HS-27A (cell line): Measurements from ENCODE around the gene HMGN2.
A peak's percentile ranks its signal among the peaks of the same experiment; 100 is the strongest.

Experiments used
- DNase-seq: peaks from one replicate; pipeline ENCODE4 v3.0.0-alpha.2; 2012; ENCODE audit warnings: low read depth, missing footprints

HMGN2 gene

DNA sequence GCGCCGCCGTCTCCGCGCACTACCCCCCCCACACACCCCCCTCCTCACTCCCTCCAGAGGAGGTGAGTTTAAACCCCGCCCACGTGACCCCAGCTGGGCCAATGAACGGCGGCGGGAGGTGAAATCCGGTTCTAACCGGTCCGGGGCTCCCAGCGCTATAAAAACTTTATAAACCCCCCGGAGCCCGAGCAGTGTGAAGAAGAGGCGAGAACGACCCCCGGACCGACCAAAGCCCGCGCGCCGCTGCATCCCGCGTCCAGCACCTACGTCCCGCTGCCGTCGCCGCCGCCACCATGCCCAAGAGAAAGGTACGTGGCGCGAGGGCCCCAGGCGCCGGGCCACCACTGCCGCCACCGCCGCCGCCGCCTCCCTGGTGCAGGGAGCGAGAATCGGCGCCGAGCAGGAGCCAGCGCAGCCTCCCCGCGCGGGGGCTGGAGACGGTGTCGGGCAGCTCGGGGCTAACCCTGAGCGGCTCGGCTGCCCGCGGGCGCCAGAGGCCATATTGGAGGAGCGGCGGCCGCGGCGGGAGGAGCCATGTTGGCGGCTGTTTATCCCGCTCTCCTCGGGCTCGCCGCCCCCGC lies at the start of gene HMGN2:
Gene HMGN2, plus strand, starts transcription at position 121 of the 581 bp plus-strand sequence. Its CDS starts 173 bp downstream, at position 294.
- peak; percentile 80 for DNase-seq

DNA sequence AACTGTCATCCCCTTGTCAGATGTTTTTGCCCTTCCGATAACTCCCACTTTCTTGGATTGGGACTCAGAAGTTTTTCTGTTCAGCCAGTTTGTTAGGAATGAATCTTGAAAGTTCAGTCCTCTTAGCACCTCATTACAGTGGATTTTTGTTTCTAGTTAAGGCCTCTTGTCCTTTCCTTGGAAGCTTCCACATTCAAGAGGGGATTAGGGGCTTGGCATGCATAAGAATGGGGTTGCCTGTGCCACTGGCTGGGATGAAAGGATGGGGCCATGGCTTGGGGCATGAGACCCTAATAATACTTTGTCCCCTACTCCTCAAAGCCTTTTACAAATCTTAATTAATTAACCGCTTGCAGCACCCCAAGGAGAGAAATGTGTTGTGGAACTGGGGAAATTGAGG lies 42.5 kb upstream of the HMGN2 start:
- no peak for DNase-seq

DNA sequence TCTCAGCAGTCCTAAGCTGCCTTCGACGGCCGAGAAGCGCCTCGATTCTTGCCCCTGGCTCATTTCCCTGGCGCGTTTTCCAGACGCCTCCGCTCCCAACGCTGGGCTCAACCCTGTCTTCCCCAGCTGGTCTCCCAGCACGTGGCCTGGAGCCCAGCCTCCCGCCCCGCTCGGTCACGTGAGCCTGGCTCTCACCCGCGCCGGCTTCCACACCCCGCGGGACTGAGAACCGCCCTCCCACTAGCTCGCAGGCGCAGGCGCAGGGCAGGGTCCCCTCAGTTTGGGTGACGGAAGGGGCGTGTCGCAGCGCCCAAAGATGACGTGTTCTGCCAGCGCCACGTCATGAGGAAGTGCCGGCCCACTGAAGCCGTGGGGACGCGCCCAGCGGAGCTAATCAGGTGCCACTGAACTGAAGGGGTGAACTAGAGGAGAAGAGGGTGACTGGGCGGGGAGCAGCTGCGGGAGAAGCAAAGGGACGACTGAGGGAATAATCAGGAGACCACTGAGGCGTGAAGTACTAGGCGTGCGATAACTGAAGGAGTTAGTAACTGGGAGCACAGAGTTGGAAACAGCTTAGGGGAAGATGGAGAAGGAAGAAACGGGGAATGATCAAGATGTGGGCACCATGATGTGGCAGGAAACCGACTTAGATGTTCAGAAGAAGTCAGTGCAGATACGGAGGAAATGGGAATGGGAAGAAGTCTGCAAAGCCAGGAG lies 40.1 kb upstream of the HMGN2 start, which contains the start of gene DHDDS:
Gene DHDDS, plus strand, starts transcription at position 343 of the 717 bp plus-strand sequence. CDS start 625 bp downstream, outside the sequence.
- peak; percentile 97 for DNase-seq

GRCh38 chr1:26432793-26433192 lies 39.4 kb upstream of the HMGN2 start:
- DNase-seq, result no peak

GRCh38 chr1:26434161-26434752 lies 38.0 kb upstream of the HMGN2 start:
- no peak for DNase-seq

- no peak for DNase-seq
These were observed 34.2 kb upstream of the HMGN2 start for GRCh38 chr1:26438041-26438440.

DNA sequence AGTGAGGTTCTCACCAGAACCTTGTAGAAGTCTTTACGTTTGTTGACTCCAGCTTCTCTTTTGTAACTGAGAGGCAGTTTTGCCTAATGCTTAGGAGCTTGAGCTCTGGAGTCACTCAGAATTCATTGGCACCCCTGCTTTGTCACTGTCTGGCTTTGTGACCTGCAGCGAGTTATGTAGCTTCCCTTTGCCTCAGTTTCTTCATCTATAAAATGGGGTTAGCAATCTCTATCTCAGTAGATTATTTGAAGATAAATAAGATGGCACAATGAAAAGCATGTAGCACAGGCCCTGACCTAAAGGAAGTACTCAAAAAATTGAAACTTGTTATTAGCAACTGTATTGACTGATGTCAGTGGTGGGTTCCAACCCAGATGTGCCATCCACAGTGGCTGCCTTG lies 32.0 kb upstream of the HMGN2 start:
- DNase-seq, result no peak

DNA sequence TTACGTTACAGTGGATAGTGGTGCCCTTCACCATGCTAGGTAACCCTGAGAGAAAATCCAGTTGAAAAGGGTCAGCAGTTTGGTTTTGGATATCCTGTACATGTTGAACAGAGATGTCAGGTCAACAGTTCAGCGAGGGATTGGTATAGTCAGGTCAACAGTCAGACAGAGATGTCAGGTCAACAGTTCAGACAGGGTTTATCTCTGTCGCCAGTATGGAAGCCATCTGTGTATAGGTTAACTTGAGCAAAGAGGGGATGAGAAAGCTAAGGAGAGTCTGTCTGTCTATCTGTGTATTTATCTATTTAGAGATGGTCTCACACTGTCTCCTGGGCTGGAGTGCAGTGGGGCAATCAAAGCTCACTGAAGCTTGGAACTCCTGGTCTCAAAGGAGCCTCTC lies 22.4 kb upstream of the HMGN2 start:
- DNase-seq, result no peak

- DNase-seq, result no peak
These were observed 21.3 kb upstream of the HMGN2 start for GRCh38 chr1:26450908-26451307.

DNA sequence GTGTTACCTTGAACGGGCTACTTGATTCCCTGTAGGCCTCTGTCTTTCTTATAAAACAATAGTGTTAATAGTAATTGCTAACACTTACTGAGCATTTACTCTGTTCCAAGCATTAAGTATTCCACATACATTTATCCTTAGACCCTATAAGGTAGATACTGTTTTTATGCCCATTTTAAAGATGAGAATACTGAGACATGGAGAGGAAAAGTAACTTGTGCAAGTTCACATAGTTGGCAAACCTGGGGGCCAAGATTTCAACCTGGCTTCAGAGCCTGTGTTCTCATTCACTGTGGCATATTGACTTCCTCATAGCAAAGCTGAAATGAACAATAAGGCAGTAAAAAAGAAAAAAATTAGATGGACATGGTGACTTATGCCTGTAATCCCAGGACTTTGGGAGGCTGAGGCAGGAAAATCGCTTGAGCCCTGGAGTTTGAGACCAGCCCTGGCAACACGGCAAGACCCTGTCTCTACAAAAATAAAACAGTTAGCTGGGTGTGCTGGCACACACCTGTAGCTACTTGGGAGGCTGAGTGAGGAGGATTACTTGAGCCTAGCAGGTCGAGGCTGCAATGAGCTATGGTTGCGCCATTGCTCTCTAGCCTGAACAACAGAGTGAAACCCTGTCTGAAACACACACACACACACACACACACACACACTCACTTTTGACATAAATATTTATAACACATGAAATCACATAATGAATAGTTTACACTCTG lies 19.6 kb upstream of the HMGN2 start:
- DNase-seq, result no peak

DNA sequence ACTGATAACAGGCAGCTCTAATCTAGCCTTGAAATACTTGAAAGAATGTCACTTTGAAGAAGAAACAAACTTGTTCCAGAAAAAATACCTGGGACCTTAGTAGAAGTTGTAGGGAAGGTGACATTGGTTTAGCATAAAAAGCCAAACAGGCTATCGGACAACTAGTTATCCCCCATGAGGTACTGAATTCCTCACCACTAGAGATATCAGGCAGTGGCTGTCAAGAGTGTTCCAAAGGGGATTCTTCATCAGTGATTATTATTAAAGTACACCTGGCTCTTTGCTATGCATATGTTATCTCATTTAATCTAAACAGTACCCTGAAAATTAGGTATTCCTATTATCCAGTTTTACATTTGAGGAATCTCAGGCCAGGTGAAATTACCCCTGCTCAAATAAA lies 13.1 kb upstream of the HMGN2 start:
- no peak for DNase-seq

- no peak for DNase-seq
These were observed 12.6 kb upstream of the HMGN2 start for GRCh38 chr1:26459573-26460031.

- no peak for DNase-seq
These were observed 3.3 kb upstream of the HMGN2 start for GRCh38 chr1:26468911-26469310.

DNA sequence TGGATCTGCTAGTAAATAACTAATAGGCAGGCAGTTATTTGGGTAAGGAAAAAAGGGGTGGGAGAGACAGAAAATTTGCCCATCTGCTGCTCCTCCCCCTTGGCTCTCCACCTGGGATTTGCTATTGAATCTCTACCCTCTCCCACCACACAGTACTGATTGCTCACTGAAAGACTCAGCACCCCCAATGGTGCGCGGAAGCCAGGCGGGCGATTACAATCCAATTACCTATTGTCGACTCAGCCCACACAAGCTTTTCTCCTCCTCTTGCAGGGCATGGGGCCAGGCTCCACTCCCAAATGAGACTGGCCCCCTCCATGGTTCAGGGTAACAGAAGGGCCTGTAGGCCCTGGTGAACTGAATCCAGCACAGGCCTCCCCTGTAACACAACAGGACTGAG lies 2.7 kb upstream of the HMGN2 start:
- no peak for DNase-seq

DNA sequence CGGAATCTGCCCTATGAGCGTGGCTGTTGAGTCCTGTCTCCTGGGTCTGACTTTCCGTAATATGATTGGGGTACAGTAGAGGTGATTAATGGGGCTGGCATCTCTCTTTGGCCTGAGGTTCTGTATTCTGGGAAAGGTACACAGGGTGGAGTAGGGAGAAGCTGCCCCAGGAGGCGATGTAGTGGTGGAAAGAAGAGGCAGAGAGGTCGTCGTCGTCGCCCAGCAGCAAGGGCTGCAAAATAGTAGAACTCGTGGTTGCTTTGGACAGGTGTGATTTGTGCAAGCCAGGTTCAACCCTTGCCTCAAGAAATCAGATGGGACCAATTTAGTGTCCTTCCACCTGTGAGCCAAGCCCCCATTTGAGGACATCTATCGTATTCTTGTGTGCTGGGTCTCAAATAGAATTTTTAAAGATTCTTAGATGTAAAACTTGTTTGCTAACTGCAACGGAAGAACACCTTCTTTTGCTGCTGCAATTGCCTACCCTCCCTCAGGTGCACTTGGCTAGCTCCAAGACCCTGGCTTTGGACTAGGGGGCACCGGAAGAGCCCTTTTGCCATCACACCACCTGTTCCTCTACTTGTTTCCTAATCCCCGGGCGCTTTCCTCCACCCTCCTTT lies 1.3 kb upstream of the HMGN2 start:
- DNase-seq, result no peak

DNA sequence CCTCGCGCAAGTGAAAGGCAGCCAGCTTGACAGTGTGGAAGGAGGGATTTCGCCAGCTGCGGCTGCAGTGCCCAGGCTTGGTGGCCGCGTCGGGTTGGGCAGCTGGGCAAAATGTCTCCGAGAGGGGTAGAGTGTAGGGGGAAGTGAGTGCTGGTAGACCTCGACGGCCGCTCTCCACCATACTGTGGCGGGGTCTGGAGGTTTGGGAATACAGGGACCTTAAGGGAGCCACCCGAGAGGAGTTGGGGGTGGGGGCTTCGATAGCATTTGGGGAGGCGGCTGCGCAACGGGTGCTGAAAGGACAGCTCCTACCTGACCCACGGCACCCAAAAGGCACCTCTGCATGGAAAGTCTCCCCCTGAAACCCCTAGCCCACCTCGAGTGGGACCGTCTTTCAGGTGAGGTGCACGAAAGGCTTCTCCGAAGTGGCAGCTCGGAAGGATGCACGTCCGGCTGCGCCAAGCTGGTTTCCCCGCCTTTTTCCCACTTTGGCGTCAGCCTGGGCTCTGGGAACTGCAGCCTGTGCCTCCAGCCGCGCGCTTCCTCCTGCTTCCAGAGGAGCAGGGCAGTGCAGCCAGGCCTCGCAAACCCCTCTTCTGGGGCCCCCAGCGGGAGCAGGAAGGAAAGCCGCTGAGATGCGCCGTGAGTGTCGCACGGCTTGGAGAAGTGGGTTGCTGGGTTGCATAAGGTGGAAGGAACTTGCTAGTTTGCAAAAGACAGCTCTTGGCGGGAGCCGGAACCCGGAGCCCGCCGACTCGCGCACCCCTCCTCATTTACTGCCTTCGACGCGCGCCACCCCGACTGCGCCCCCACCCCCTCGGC lies 531 bp upstream of the HMGN2 start:
- peak; percentile 69 for DNase-seq

GRCh38 chr1:26472901-26473845 lies 933 bp downstream of the HMGN2 start:
- DNase-seq, result peak; percentile 73

DNA sequence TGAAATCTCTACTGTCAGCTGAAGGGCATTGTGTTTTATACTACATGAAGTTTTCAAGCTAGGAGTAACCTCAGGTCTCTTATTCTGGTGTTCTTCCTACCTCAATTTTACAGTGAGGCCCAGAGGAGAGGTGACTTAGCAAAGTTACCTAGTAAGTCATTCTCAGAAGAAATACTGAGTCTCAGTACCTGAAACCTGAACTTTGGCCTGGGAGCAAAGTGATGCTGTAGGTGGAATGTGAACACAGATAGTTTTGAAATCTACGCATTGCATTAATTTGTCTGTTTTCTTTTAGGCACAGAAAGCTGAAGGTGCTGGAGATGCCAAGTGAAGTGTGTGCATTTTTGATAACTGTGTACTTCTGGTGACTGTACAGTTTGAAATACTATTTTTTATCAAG lies 2.6 kb downstream of the HMGN2 start:
- DNase-seq, result no peak

- no peak for DNase-seq
These were observed 3.7 kb downstream of the HMGN2 start for GRCh38 chr1:26475989-26476388.

DNA sequence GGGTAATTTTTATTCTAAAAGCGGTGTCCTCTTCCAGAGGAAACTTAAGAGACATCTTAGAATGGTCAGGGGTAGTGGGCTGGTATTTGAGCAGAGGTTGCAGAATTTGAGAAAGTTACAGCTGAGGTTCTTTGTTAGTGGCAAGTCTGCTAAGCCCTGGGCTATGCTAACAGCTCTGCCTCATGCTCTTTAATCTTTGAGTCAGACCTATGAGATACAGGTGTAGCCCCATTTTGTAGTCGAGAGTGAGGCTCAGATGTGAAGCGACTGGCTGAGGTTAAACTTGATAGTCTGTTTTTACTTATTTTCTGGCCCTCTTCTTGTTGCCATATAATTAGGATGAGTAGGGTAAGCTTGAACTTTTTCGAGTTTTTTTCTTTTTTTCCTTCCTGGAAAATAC lies 4.7 kb downstream of the HMGN2 start:
- no peak for DNase-seq
